GM12872 (cell line): Measurements from ENCODE around the gene TUBGCP2.

Source experiments
- CTCF ChIP-seq: IDR thresholded peaks from 3 replicates; pipeline ENCODE4 v1.5.1; 2011; ENCODE audit warnings: low read depth, mild to moderate bottlenecking, low read length, moderate library complexity; ENCODE audit not compliant: insufficient read depth

Gene TUBGCP2

GRCh38 chr10:133339708-133340380 lies 31.2 kb upstream of the TUBGCP2 start:
- no peak for TF ChIP-seq CTCF

DNA sequence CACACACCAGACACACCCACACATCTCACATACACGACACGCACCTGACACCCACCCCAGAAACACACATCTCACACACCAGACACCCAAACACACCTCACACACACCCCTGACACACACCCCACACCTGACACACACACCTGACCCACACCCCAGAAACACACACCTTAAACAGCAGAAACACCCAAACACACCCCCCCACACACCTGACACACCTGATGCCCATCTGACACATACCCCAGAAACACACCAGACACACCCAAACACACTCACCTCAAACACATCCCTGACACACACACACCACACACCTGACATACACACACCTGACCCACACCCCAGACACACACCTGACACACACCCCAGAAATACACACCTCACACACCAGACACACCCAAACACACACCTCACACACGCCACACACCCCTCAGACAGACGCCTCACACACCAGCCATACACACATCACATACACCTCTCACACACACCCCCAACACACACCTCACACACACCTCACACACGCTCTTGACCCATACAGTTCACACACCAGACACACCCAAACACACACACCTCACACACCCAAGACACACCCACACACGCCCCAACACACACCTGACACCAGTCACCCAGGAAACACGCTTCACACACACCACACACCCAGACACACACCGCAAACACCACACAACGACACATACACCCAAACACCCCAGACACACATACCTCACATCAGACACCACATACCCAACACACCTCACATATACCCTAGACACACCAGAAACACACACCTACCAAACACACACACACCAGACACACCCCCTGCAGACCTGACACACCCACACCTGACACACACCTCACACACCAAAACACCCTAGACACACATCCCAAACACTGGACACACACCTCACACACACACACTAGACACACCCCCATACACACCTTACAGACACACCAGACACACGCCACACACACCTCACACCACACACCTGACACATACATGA lies 29.7 kb upstream of the TUBGCP2 start:
- TF ChIP-seq CTCF, result no peak

DNA sequence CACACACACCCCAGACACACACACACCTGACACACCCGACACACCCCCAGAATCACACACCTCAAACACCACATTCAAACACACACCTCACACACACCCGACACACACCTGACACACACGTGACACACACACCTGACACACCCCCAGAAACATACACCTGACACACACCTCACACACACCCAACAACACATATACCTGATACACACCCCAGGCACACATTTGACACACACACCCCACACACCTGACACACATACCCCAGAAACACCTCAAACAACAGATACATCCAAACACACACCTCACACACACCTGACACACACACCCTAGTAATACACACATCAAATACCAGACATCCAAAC lies 28.7 kb upstream of the TUBGCP2 start:
- no peak for TF ChIP-seq CTCF

- TF ChIP-seq CTCF, result no peak
These were observed 28.1 kb upstream of the TUBGCP2 start, which contains the start of gene CALY for GRCh38 chr10:133336577-133337369. Gene CALY (minus strand): TSS chr10:133336896. CDS start chr10:133328989, 7,907 bp downstream.

DNA sequence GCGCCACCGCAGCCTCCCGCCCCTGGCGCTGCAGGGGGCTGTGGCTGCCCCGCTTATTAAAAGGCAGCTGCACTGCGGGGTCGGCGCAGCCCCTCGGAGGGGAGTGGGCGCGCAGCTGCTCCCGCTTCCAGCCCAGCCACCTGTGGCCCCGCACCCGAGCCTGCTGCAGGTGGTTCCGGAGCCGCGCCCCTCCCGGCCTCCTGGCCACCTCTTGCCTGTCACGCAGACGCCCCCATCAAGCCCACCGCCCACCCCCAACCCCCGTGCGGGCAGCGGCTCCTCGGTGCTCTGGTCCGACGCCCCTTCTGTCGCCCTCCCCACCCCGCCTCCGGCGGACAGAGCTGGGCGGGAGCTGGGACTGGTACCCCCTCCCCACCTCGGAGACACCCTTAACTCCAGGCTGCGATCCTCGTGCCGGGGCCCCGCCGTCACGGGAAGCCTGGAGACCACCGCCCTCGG lies 27.5 kb upstream of the TUBGCP2 start:
- TF ChIP-seq CTCF, result no peak

DNA sequence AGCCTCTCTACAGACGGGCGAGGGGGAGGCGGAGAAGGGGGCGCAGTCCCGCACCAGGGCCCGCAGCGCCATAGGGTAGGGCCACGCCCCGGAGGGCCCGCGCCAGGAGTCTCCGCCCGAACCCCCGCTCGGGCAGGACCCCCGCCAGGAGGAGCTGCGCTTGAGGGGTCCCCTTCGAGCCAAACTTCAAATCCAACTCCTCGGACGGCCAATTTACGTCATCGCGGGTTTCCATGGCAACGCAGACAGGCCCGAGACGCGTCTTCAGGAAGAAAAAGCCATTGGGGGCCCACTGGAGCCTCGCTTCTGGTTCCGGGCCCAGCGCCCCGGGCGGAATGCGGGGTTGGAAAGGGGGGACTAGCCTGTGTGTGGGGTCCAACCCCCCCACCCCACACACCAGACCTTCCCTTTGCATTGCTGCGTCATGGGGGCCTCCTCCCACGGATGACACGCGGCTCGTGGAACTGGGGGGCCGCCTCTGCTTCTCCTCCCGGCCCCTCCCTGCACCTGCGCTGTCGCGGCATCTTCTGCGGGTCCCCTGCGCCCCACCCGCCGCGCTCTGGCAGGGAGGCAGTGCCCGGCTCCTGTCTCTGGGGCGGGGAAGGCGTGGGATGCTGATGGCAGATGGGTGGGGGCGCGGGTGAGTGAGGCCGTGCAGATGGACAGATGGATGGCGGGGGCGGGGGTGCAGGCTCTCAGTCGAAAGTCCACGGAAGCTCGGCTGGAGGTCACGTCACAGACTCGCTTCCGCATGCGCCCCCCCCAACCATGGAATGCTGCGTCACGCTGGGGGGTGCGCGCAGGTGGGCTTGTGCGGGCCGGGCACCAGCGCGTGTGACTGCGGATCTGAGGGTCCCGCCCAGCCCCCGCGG lies 26.8 kb upstream of the TUBGCP2 start:
- no peak for TF ChIP-seq CTCF
